Right lobe of liver (tissue), 6 donors: Measurements from ENCODE around the gene CEMIP2. TPM values are rescaled to one million over a fixed set of nuclear protein-coding genes. Genes with fewer than 3 reads are reported as not detected.

Experiments
- ATAC-seq, 4 donors: fragments of 200-7000 bp; cut with Tn5 transposase; one replicate each; pipeline ENCODE4 v1.9.1; 2020; ENCODE audit warnings: mild to moderate bottlenecking in 4 of 4, moderate library complexity in 4 of 4
- DNase-seq, 3 donors: peaks; one replicate each; pipeline ENCODE4 v3.0.0-alpha.2; 2020
- H3K27ac ChIP-seq, 3 donors: fragments of 200-600 bp; one replicate each; pipeline ENCODE4 v1.8.0; 2022
- H3K27me3 ChIP-seq, 2 donors: fragments of 200-600 bp; one replicate each; pipeline ENCODE4 v1.8.0; 2022
- H3K36me3 ChIP-seq, 4 donors: fragments of 200-600 bp; sonication (generic) in 1 of 4; one replicate each; pipeline versions ENCODE4 v1.5.1 to v1.8.0; 2017 to 2022; ENCODE audit warnings: control low read depth in 1 of 4
- H3K4me1 ChIP-seq, 4 donors: fragments of 200-600 bp; sonication (generic) in 1 of 4; one replicate each; pipeline versions ENCODE4 v1.5.1 to v1.8.0; 2017 to 2022; ENCODE audit warnings: control low read depth in 1 of 4
- H3K4me3 ChIP-seq, 3 donors: fragments of 200-600 bp; one replicate each; pipeline ENCODE4 v1.8.0; 2022
- H3K9me3 ChIP-seq, 4 donors: fragments of 200-600 bp; sonication (generic) in 1 of 4; one replicate each; pipeline versions ENCODE4 v1.5.1 to v1.8.0; 2017 to 2022; ENCODE audit warnings: control low read depth in 1 of 4
- CTCF ChIP-seq, 4 donors: fragments of 200-600 bp in 3 of 4; fragments of 450-650 bp in 1 of 4; IDR thresholded peaks; one replicate each; pipeline versions ENCODE4 v1.5.1 to v1.8.0; 2016 to 2022; ENCODE audit warnings: antibody characterized with exemption in 4 of 4, mild to moderate bottlenecking in 2 of 4
- POLR2A ChIP-seq: fragments of 450-650 bp; IDR thresholded peaks from one replicate; pipeline ENCODE4 v1.6.1; 2017; ENCODE audit warnings: antibody characterized with exemption, mild to moderate bottlenecking
- WGBS: methylation state at CpG from one replicate; pipeline ENCODE4 v1.1.6; 2018; ENCODE audit warnings: low coverage, low lambda C conversion rate; ENCODE audit not compliant: insufficient coverage; ENCODE audit errors: missing lambda C conversion rate; 5-methylcytosine and 5-hydroxymethylcytosine counted together
- intact Hi-C, 2 donors: fragments of 100-400 bp; cut with DNase I; formaldehyde crosslinking; loops; one replicate each; pipeline versions ENCODE4 v1.11.2 to v1.14.1; 2022
- total RNA-seq, 6 experiments: library from RNA; depleted of rRNA in 2 of 6; stranded (reverse); fragments of >200 nt in 2 of 6; fragmentation: NEBNext Ultra II Directional in 3 of 6; extraction: Animal tissue kit (Norgen Biotek cat#: 25700) in 3 of 6; gene quantifications; one replicate each; pipeline versions ENCODE4 v1.1.0 to v1.2.4, GENCODE V29; 2016 to 2023
- donor health status: DM: no; HTN: yes; CAD: no.
- donor health status: DM: no; HTN: no; CAD: no.
- donor health status: DM: no; HTN: no; CAD: no.
- donor health status: DM: no; HTN: yes; CAD: no.
- donor health status: DM: no; HTN: yes; CAD: no.

The CEMIP2 gene
- total RNA-seq, 6 experiments from 2014 or later, result 40.9 to 92.8 (median 56.5) TPM

- TF ChIP-seq CTCF (IDR thresholded peaks at IDR 0.05) (no peak), POLR2A (no peak)
- intact Hi-C loops, result no loop called here
- no peaks in the 10 kb centered on the region for H3K27me3 ChIP-seq
These were observed 115.8 kb downstream of the CEMIP2 start for GRCh38 chr9:71652480-71652879.

GRCh38 chr9:71648453-71648852 is 119.9 kb downstream of the CEMIP2 start:
- no peak for ATAC-seq
- Histone ChIP-seq H3K4me1 (peaks cover 0 to 3% (median 2%) of the 10 kb centered on the region in 4 donors), H3K4me3 (no peak overlapping the region), H3K9me3 (no peaks in the 10 kb centered on the region), H3K27ac (no peak overlapping the region), H3K36me3 (no peaks in the 10 kb centered on the region), H3K27me3 (no peaks in the 10 kb centered on the region)
- DNase-seq, result no peak
- TF ChIP-seq CTCF (IDR thresholded peaks at IDR 0.05), result no peak
- no peak for TF ChIP-seq POLR2A
- intact Hi-C loops, result no loop called here
- 91% methylated on average over 1 of the region's 1 CpG for WGBS

More at GRCh38 chr9:71652480-71652879, 115.8 kb downstream of the CEMIP2 start:
- Histone ChIP-seq H3K9me3 (no peaks in the 10 kb centered on the region), H3K36me3 (no peaks in the 10 kb centered on the region), H3K4me3 (no peak overlapping the region), H3K27ac (no peak overlapping the region), H3K4me1 (peaks cover 0 to 3% (median 1%) of the 10 kb centered on the region in 4 donors)
- no peak for DNase-seq
- no peak for ATAC-seq

DNA sequence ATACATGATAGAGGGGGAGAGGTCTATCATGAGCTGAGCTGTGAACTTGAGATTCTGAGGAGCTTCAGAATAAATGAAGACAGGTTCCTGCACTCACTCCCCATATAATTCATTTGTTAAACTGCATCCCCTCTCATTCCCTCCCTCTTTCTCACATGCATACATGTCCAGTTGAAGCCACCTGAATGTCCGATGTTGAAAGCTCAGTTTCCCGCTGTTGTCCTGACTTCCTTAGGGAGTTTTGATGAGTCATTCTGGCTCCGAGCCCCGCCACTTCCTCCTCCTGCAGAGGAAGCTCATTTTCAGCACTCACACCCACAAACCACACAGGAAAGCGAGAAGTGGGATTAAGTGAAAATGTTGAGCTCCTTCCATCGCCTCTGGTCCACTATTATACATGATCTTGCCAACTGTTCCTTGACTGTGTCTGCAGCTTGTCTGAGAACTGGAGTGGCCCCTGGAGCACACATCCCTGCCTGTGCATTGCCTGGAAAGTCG is 121.2 kb downstream of the CEMIP2 start:
- peak; percentile 67 to 77 (median 67) for DNase-seq
- whole genome bisulfite sequencing, result 33% methylated on average over 7 of the region's 7 CpGs
- intact Hi-C loops, result no loop called here
- Histone ChIP-seq H3K4me3 (no peak overlapping the region), H3K27ac (peak overlapping the region in 1 of 3 donors; percentile 28), H3K27me3 (no peaks in the 10 kb centered on the region), H3K36me3 (no peaks in the 10 kb centered on the region), H3K9me3 (no peaks in the 10 kb centered on the region), H3K4me1 (peaks cover 0 to 3% (median 2%) of the 10 kb centered on the region in 4 donors)
- ATAC-seq, result peak; percentile 69 to 84 (median 78)
- no peak for TF ChIP-seq CTCF (IDR thresholded peaks at IDR 0.05)
- no peak for TF ChIP-seq POLR2A

- no peaks in the 10 kb centered on the region for H3K27me3 ChIP-seq
- no peaks in the 10 kb centered on the region for H3K9me3 ChIP-seq
- no peak for TF ChIP-seq CTCF (IDR thresholded peaks at IDR 0.05)
- no peak for TF ChIP-seq POLR2A
- no peak for ATAC-seq
- H3K36me3 ChIP-seq, result no peaks in the 10 kb centered on the region
- intact Hi-C loops, result no loop called here
- DNase-seq, result no peak
- no peak overlapping the region for H3K4me3 ChIP-seq
- peaks cover 0 to 3% (median 2%) of the 10 kb centered on the region in 4 donors for H3K4me1 ChIP-seq
- 69% methylated on average over 1 of the region's 1 CpG for WGBS
- no peak overlapping the region for H3K27ac ChIP-seq
These were observed 122.2 kb downstream of the CEMIP2 start for GRCh38 chr9:71646131-71646530.
